Occipital lobe (tissue), 2 donors: ENCODE data around the gene PDE6G. TPM values are rescaled to one million over a fixed set of nuclear protein-coding genes. Genes with fewer than 3 reads are reported as not detected.
"Not testable (repeated sequence)": the region's sequence is repeated elsewhere in the genome, so short reads cannot be mapped to it uniquely, and the experiment has no call there.

ENCODE experiments used
- DNase-seq: peaks from one replicate; lab custom pipeline; 2025; lab: John Stamatoyannopoulos, UW
- total RNA-seq: library from RNA; depleted of rRNA; stranded (reverse); fragments of >200 nt; gene quantifications from one replicate; pipeline ENCODE4 v1.2.3, GENCODE V29; 2014

The PDE6G gene
- total RNA-seq, 1 donor from 2014 or later = not detected

DNA sequence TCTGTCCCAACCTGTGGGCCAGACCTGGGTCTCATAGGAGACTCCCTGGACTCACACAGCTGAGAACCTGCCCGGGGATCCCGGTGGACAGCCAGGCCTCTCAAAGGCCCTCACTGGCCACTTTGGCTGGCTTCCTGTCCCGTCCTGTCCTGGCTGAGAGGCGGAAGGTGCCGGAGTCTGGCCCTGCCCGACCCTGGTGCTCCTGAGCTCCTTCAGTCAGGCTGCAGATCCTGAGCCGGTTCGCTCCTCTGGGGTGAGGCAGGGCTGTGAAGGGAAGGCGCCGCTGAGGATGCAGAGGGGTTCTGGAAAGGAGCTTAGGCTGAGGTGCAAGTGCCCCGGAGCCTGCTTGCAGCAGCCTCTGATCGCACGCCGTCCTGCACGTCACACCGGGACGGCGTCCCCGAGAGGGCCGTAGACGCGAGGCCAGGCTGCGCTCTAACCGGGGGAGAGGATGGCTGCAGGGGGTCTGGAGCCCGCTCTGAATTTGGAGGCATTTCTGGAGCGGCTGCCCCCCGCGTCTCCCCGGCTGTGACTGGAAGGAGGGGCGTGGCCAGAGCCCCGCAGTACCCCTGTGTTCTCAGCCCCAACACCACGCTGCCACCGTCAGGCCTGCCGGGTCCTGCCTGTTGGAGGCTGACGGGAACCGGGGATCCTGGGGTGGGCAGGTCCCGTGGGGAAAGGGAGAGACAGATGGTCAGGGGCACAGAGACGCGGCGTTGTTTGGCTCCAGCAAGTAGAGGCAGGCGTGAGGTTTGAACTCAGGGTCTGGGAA is 31.6 kb upstream of the PDE6G start:
- no peak for DNase-seq

DNA sequence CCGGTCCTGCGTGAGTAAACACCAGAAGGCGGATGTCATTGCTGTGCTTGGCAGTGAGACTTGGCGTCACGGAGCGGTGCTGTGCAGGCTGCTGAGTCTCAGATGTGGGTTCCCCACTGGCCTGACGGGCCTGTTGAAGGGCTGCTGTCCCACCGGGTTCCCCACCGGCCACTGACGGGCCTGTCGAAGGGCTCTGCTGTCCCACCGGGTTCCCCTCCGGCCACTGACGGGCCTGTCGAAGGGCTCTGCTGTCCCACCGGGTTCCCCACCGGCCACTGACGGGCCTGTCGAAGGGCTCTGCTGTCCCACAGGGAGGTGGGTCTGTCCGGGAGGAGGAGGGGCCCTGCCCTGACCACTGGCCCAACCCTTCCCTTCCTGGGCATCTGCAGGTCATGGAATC is 30.3 kb upstream of the PDE6G start:
- DNase-seq = no peak

GRCh38 chr17:81685108-81685507 is 28.8 kb upstream of the PDE6G start:
- DNase-seq = no peak

DNA sequence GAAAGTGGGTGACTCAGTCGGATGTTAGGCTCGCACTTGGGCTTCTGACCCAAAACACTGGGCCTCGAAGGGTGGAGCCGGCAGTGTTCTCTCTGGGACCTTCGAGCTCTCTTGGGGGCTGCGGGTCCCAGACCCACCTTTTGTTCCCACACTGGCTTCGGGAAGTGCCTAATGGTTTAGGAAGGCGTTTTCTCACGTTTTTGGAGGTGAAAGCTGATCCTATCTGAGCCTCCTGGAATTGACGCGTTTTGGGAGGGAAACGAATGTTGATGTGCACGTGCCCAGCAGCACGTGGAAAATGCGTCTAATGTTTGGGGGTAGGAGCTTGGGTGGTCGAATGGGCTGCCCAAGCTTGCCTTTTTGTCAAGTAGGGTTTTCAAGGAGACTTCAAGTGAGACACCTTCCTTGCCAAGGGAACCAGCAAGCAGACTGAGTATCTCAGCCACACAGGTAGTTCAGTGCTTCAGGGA is 28.1 kb upstream of the PDE6G start:
- no peak for DNase-seq

DNA sequence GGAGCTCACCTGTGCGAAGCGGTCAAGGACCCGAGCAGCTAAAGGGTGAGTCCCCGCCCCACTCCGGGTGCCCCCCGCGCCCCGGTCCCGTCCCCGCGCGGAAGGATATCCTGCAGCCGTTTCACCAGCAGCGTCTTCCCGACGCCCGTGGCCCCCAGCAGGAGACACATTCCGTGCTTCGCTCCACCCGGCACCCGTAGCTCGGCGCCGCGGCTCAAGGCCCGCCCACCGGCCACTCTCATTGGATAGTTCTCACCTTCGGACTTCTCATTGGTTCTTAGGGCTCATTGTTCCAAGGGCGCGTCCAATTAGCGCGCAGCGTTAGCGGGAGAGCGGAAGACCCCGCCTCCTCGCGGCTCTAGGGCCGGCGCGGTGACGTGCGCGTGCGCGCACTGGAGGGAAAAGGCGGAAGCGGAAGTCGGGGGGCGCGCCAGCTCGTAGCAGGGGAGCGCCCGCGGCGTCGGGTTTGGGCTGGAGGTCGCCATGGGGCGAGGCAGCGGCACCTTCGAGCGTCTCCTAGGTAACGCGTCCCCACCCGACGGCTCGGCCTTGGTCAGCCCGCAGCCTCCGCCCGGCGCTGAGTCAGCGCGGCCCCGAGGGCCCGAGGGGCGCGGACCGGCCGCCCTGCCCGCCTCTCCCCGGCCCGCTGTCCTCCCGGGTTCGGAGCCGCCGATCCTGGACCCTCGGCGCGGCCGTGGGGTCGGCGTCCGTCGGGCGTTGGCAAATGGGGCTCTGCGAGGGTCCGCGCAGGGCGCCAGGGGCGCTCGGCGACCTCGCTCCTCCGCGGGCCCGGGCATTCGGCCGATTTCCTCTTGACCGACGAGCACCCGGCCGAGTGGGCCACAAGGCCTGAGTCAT is 27.5 kb upstream of the PDE6G start, which contains the start of the genes ARL16 and HGS:
TSS of gene ARL16 (minus strand) at position 214 of the 858 bp plus-strand sequence. CDS start at position 170, 44 bp downstream.
TSS of gene HGS (plus strand) at position 428 of the 858 bp plus-strand sequence. CDS start at position 484, 56 bp downstream.
- DNase-seq = peak; percentile 94

DNA sequence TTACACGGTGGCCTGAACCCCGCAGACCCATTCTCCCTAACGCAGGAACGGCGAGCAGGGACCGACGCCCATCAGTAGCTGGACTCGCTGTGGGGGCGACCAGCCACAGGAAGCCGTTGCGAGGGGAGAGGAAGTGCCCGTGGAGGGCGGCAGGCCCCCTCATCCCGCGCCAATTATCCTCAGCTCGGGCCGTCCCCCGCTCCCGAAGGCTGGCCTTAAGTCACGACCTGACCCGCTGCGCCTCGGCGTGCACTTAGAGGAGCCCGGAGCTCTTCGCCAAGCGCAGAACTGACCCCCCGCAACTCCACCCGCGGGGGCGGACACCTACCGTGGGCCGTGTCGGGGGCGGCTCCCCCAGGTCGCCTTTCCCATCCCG is 26.9 kb upstream of the PDE6G start:
- no peak for DNase-seq

- no peak for DNase-seq
Observed at GRCh38 chr17:81682565-81683207, 26.3 kb upstream of the PDE6G start.

GRCh38 chr17:81681672-81682071 is 25.3 kb upstream of the PDE6G start:
- DNase-seq = no peak

DNA sequence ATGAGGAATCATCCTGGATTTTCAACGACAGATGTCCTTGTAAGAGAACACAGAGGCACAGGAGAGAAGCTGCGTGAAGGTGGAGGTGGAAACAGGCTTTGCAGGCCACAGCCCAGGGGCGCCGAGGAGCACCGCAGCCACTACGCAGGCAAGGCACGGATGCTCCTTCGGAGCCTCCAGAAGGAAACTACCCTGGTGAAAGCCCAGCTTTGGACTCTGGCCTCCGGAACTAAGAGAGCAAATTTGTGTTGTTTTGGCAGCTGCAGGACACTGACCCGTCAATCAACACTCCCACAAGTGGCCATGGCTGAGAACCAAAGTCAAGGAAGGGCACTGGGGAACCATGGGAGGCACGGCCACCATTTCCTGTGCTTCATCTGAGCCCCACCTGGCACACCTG is 23.8 kb upstream of the PDE6G start:
- no peak for DNase-seq

- no peak for DNase-seq
Observed at GRCh38 chr17:81676906-81677305, 20.6 kb upstream of the PDE6G start.

DNA sequence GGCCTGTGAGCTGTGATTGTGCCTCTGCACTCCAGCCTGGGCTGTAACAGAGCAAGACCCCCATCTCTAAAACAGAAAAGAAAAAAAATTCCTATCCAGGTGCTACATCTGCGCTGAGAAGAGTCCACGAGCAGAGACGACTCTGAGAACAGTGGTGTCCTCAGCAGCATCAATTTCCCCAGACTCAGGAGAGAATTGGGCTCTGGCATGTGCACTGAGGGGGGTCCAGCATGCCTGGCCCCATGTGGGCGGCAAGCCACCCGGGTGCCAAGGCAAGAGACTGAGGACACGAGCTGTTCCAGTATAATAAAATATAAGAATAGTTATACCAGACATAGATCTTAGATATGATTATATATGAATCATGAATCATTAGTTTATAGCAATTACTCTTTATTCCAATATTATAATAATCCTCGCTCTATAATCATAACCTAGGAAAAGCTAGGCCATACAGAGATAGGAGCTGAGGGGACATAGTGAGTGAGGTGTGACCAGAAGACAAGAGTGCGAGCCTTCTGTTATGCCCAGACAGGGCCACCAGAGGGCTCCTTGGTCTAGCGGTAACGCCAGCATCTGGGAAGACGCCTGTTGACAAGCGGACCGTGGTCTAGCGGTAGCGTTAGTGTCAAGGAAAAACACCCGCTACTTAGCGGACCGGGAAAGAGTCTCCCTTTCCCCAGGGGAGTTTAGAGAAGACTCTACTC is 19.3 kb upstream of the PDE6G start:
- not testable (repeated sequence) for DNase-seq

DNA sequence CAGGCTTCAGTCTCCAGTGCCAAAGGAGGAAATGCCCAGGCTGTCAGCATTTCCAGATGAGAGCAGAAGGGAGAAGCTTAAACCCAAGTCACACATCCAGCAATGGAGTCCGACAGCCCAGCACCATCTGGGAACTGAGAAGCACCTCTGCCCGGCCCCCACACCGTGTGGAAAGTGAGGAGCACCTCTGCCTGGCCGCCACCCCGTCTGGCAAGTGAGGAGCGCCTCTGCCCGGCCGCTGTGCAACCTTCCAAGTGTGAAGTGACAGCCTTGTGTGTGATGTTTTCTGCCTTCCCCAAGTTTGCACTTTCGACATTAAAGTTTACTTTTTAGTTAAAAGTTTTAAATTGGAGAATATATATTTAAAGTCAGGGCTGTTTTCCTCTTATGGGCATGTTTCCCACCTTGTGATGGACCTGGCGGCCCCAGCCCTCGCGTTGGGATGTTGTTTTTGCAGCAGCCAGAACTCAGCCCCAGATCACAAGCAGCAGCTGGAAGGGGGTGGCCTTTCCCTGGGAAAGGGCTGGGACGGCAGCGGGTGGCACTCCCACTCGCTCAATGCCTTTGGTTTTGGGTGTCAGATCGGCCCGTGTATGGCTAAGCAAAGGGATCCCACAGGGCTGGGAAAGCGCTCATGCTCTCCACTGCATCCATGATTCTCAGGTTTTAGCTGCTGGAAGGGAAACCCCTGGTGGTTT is 17.4 kb upstream of the PDE6G start:
- DNase-seq = no peak

- DNase-seq = no peak
Observed at GRCh38 chr17:81672954-81673353, 16.6 kb upstream of the PDE6G start.

DNA sequence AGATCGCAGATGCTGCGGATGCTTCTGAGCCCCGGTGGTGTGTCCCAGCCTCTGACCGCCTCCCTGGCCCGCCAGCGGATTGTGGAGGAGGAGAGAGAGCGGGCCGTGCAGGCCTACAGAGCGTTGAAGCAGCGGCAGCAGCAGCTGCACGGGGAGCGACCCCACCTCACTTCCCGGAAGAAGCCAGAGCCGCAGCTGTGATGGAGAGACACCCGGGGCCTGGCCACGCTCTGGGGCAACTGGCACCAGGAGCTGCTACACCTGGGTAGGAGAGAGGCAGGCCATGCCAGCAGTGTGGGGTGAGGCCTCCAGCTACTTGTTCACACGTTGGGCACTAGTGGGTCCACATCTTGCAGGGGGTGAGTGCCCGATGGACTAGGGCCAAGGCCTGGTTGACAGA is 16.2 kb upstream of the PDE6G start:
- no peak for DNase-seq

- no peak for DNase-seq
Observed at GRCh38 chr17:81667754-81668153, 11.4 kb upstream of the PDE6G start.

GRCh38 chr17:81666342-81667191 is 10.2 kb upstream of the PDE6G start, which contains the start of the genes CCDC137 and OXLD1:
Gene CCDC137, plus strand, starts transcription at chr17:81666737. Its CDS starts 30 bp downstream, at chr17:81666767.
Gene OXLD1, minus strand, starts transcription at chr17:81666605. Its CDS starts 28 bp downstream, at chr17:81666577.
- DNase-seq = peak; percentile 93

- DNase-seq = no peak
Observed at GRCh38 chr17:81666092-81666341, 9.7 kb upstream of the PDE6G start.

DNA sequence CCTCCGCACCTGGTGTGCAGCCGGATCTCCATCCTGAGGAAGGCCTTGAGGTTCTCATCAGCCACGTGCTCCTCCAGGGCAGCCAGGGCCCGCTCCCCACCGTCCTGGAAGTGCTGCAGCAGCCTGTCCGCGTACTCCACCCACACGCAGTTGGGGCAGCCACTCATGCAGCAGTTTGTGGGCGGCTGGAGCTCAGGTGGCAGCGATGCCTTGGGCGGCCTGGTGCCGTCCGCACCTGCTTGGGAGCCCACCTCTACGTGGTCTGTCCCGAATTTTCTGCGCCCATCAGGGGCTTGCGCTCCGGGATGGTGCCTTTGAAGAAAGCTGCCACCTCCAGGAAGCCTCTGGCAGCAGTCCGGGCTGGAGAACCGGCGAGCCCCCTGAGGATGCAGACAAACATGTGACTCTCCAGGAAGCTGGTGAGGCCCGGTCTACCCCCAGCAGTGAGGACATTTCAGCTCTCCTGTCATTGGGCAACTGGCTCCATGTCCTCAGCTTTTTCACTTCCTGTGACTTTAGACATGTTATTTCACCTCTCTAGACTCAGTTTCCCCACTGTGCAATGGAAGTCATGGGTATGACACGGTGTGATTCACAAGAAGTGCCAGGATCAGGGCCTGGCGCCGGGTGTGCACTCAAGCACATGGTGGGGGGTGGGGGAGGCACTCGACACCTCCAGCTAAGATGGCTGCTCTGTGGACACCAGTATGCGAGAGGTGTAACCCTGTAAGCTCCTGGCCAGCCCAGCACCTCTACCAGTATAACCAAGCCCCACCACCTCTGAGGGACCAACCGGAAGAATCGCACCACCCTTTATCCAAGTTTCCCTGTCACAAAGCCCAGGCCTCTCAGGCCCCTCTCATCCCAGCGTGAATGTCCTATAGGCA is 9.1 kb upstream of the PDE6G start:
- DNase-seq = peak; percentile 31

- DNase-seq = no peak
Observed at GRCh38 chr17:81664051-81664470, 7.7 kb upstream of the PDE6G start.
